Measurements from ENCODE around the gene METTL18.
A peak's percentile ranks its signal among the peaks of the same experiment; 100 is the strongest.

DNA sequence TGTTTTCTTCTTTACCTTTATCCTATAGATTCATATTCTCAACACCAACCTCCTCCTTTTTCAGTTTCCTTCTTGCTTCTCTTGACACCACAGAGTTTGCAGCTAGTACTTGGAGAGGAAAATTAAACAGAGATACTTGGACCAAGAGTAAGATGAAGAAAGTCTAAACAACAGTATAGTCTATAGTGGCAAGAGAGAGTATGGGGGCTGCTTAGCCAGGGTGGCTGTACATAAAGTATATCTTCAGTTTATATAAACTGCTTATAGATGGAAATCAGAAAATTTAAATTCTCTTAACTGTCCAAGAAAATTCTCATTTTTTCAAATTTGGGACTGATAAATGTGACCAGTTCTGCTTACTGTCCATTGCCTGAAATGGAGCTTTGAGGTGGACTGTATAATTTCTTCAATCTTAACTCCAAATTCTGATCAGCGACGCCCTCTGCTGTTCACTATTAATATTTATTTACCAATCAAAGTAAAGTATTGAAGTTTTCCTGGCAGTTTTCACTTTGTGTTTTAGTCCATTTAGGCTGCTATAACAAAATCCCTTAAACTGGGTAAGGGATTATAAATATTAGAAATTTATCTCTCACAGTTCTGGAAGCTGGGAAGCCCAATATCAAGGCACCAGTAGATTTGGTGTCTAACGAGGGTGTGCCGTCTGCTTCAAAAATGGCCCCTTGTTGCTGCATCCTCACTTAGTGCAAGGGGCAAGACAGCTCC lies 14.8 kb upstream of the METTL18 start:
- no peak for TF ChIP-seq POLR2A (IDR thresholded peaks at IDR 0.05)
- TF ChIP-seq CTCF (IDR thresholded peaks at IDR 0.05): peak; percentile 55 to 71 (median 58)

Measured in right lobe of liver (tissue), 4 donors.